Caco-2 (cell line): Measurements from ENCODE around the gene DCUN1D2. TPM values are rescaled to one million over a fixed set of nuclear protein-coding genes. Genes with fewer than 3 reads are reported as not detected.

Source experiments
- BruUV-seq: library from RNA; stranded (reverse); fragments of 400-500 nt; replicated peaks from 2 replicates; lab custom pipeline; 2021; lab: Mats Ljungman, UMichigan
- CTCF ChIA-PET: fragments of 300-600 bp; sonication (Branson Sonifier 250); formaldehyde crosslinking; loops from one replicate; lab custom pipeline; 2022; ENCODE audit warnings: antibody characterized with exemption; lab: Charles Lee
- POLR2A ChIA-PET: fragments of 300-600 bp; sonication (Branson Sonifier 250); formaldehyde crosslinking; loops from one replicate; lab custom pipeline; 2022; ENCODE audit warnings: antibody characterized with exemption; lab: Charles Lee
- DNase-seq, 2 experiments: peaks; one replicate each; pipeline versions ENCODE4 v3.0.0 to v3.0.0-alpha.2; 2020 to 2022
- H3K27me3 ChIP-seq: replicated peaks from 2 replicates; pipeline ENCODE4 v1.6.0; 2011; ENCODE audit warnings: low read length; ENCODE audit not compliant: control insufficient read depth, insufficient read depth
- H3K36me3 ChIP-seq: 2 replicates; pipeline ENCODE4 v1.5.1; 2011; ENCODE audit warnings: low read length; ENCODE audit not compliant: control insufficient read depth, insufficient read depth
- H3K4me1 ChIP-seq: fragments of 250-450 bp; sonication (Bioruptor Pico); 2 replicates; pipeline ENCODE4 v1.5.1; 2020; ENCODE audit warnings: mild to moderate bottlenecking
- H3K4me3 ChIP-seq: 2 replicates; pipeline ENCODE4 v1.5.1; 2011; ENCODE audit warnings: low read depth, mild to moderate bottlenecking, control low read depth, low read length
- H3K9me3 ChIP-seq: fragments of 250-450 bp; sonication (Bioruptor Pico); 2 replicates; pipeline ENCODE4 v1.5.1; 2020; ENCODE audit warnings: mild to moderate bottlenecking, moderate library complexity
- H3K27ac Mint-ChIP-seq: one replicate; pipeline ENCODE4 v1.8.0; 2022; ENCODE audit warnings: mixed read lengths; ENCODE audit not compliant: unreplicated experiment
- H3K27me3 Mint-ChIP-seq: one replicate; pipeline ENCODE4 v1.8.0; 2022; ENCODE audit warnings: mixed read lengths; ENCODE audit not compliant: insufficient read depth, unreplicated experiment
- H3K36me3 Mint-ChIP-seq: one replicate; pipeline ENCODE4 v1.8.0; 2022; ENCODE audit warnings: mild to moderate bottlenecking, mixed read lengths; ENCODE audit not compliant: insufficient read depth, unreplicated experiment
- H3K4me1 Mint-ChIP-seq: one replicate; pipeline ENCODE4 v1.8.0; 2022; ENCODE audit warnings: low read depth, mixed read lengths; ENCODE audit not compliant: unreplicated experiment
- H3K4me3 Mint-ChIP-seq: one replicate; pipeline ENCODE4 v1.8.0; 2022; ENCODE audit warnings: mild to moderate bottlenecking, moderate library complexity, mixed read lengths; ENCODE audit not compliant: unreplicated experiment
- H3K9me3 Mint-ChIP-seq: one replicate; pipeline ENCODE4 v1.8.0; 2022; ENCODE audit warnings: mixed read lengths; ENCODE audit not compliant: unreplicated experiment
- intact Hi-C: fragments of 100-400 bp; cut with micrococcal nuclease; formaldehyde crosslinking; loops from one replicate; pipeline ENCODE4 v1.10.0; 2022; ENCODE audit not compliant: unreplicated experiment
- total RNA-seq: library from RNA; stranded (reverse); gene quantifications from 2 replicates; pipeline ENCODE4 v1.2.3, GENCODE V29; 2022
- TF ChIP-seq, protein P1 (sequence below), 2 experiments: fragments of 200-600 bp in 1 of 2; IDR thresholded peaks; 1 replicate in 1 of 2; 2 replicates in 1 of 2; pipeline versions ENCODE4 v1.5.1 to v1.8.0; 2011 to 2022; ENCODE audit warnings: antibody characterized with exemption in 1 of 2, control low read depth in 1 of 2, inconsistent platforms in 1 of 2, low read depth in 1 of 2, low read length in 1 of 2, mild to moderate bottlenecking in 1 of 2, moderate library complexity in 1 of 2; ENCODE audit not compliant: insufficient read depth in 1 of 2, severe bottlenecking in 1 of 2, unreplicated experiment in 1 of 2

Gene DCUN1D2
- total RNA-seq, 1 experiment from 2014 or later: 59.4 TPM

DNA sequence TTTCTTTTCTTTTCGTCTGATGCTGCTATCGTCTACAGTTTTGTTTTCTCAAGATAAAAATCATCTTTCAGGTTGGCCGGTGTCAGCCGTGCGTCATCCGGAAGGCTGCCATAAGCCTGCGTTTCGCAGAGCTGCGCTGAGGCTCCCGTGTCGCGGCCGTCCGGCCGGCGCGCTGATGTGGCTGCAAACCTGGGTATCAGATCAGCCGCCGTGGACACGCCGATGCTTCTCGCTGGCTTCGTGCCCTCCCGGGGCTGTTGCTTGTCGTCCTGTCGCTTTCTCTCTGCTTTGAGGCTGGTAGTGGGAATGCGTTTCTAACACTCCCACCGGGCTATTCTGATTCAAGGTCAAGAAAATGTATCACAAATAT is 48.2 kb upstream of the DCUN1D2 start:
- H3K9me3 Mint-ChIP-seq: no peaks in the 10 kb centered on the region
- no peak overlapping the region for H3K4me3 Mint-ChIP-seq
- no peaks in the 10 kb centered on the region for H3K27me3 ChIP-seq
- ChIA-PET CTCF (no interaction called here), POLR2A (no interaction called here)
- H3K36me3 ChIP-seq: no peaks in the 10 kb centered on the region
- H3K27ac Mint-ChIP-seq: no peak overlapping the region
- H3K27me3 Mint-ChIP-seq: no peaks in the 10 kb centered on the region
- H3K4me1 ChIP-seq: peaks cover 6% of the 10 kb centered on the region
- no peak overlapping the region for H3K4me3 ChIP-seq
- no TSS peak for BruUV-seq
- intact Hi-C loops: no loop called here
- H3K4me1 Mint-ChIP-seq: no peaks in the 10 kb centered on the region
- DNase-seq: peak in 1 of 2 experiments; percentile 14
- peaks cover 22% of the 10 kb centered on the region for H3K36me3 Mint-ChIP-seq
- no peaks in the 10 kb centered on the region for H3K9me3 ChIP-seq
- TF ChIP-seq, protein P1, sequence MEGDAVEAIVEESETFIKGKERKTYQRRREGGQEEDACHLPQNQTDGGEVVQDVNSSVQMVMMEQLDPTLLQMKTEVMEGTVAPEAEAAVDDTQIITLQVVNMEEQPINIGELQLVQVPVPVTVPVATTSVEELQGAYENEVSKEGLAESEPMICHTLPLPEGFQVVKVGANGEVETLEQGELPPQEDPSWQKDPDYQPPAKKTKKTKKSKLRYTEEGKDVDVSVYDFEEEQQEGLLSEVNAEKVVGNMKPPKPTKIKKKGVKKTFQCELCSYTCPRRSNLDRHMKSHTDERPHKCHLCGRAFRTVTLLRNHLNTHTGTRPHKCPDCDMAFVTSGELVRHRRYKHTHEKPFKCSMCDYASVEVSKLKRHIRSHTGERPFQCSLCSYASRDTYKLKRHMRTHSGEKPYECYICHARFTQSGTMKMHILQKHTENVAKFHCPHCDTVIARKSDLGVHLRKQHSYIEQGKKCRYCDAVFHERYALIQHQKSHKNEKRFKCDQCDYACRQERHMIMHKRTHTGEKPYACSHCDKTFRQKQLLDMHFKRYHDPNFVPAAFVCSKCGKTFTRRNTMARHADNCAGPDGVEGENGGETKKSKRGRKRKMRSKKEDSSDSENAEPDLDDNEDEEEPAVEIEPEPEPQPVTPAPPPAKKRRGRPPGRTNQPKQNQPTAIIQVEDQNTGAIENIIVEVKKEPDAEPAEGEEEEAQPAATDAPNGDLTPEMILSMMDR (IDR thresholded peaks at IDR 0.05; ENCODE audit: insufficient read depth in 1 of 2, low read depth in 1 of 2, low read length in 1 of 2, severe bottlenecking in 1 of 2, unreplicated experiment in 1 of 2): no peak

GRCh38 chr13:113537909-113538688 is 47.6 kb upstream of the DCUN1D2 start:
- Mint-ChIP-seq H3K4me1 (peaks cover 4% of the 10 kb centered on the region), H3K27me3 (no peaks in the 10 kb centered on the region), H3K36me3 (peaks cover 22% of the 10 kb centered on the region), H3K27ac (no peak overlapping the region), H3K4me3 (no peak overlapping the region), H3K9me3 (no peaks in the 10 kb centered on the region)
- TF ChIP-seq, protein P1 (IDR thresholded peaks at IDR 0.05; ENCODE audit: insufficient read depth in 1 of 2, low read depth in 1 of 2, low read length in 1 of 2, severe bottlenecking in 1 of 2, unreplicated experiment in 1 of 2): no peak
- POLR2A ChIA-PET: no interaction called here
- Histone ChIP-seq H3K36me3 (no peaks in the 10 kb centered on the region), H3K27me3 (no peaks in the 10 kb centered on the region), H3K4me1 (peaks cover 6% of the 10 kb centered on the region), H3K9me3 (no peaks in the 10 kb centered on the region), H3K4me3 (no peak overlapping the region)
- intact Hi-C loops: no loop called here
- no TSS peak for BruUV-seq
- CTCF ChIA-PET: no interaction called here
- DNase-seq: peak in 1 of 2 experiments; percentile 8

- intact Hi-C loops: no loop called here
- Histone ChIP-seq H3K27me3 (no peaks in the 10 kb centered on the region), H3K9me3 (no peaks in the 10 kb centered on the region), H3K4me1 (peaks cover 9% of the 10 kb centered on the region), H3K4me3 (no peak overlapping the region), H3K36me3 (no peaks in the 10 kb centered on the region)
- Mint-ChIP-seq H3K27me3 (no peaks in the 10 kb centered on the region), H3K27ac (no peak overlapping the region), H3K9me3 (no peaks in the 10 kb centered on the region), H3K4me3 (no peak overlapping the region), H3K4me1 (peaks cover 10% of the 10 kb centered on the region), H3K36me3 (peaks cover 25% of the 10 kb centered on the region)
- POLR2A ChIA-PET: no interaction called here
- TF ChIP-seq, protein P1 (IDR thresholded peaks at IDR 0.05; ENCODE audit: insufficient read depth in 1 of 2, low read depth in 1 of 2, low read length in 1 of 2, severe bottlenecking in 1 of 2, unreplicated experiment in 1 of 2): no peak
- BruUV-seq: no TSS peak
- DNase-seq: no peak
- CTCF ChIA-PET: no interaction called here
These were observed 46.7 kb upstream of the DCUN1D2 start for GRCh38 chr13:113537205-113537604.
